ENCODE measurements around the gene GOLGA8B. TPM values are rescaled to one million over a fixed set of nuclear protein-coding genes. Genes with fewer than 3 reads are reported as not detected.
"Not testable (repeated sequence)": the region's sequence is repeated elsewhere in the genome, so short reads cannot be mapped to it uniquely, and the experiment has no call there.

The GOLGA8B gene
- total RNA-seq, 1 donor from 2014 or later, result 45.2 TPM

DNA sequence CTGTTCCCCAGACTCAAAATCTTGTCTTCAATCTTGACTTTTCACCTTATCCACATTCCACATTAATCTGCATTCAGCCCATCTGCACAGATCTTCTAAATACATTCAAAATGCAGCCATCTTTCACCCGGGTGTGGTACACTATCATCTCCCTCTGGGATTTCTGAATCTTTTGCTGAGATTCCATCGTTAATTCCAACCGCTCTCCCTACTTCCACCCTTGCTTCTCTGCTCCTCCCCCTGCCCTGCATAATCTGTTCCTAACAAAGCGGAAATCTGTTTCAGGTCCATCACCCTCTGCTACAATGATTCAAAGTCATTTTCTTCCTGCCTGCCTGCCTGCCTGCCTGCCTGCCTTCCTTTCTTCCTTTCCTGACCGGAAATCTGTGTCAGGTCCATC lies 7.9 kb upstream of the GOLGA8B start:
- Histone ChIP-seq H3K36me3 (ENCODE audit: control insufficient read depth, insufficient read depth, low read length) (no peaks in the 10 kb centered on the region), H3K4me3 (ENCODE audit: low read depth, low read length) (no peak overlapping the region), H3K27me3 (ENCODE audit: control insufficient read depth, insufficient read depth, low read length) (no peaks in the 10 kb centered on the region)
- TF ChIP-seq, protein P1, sequence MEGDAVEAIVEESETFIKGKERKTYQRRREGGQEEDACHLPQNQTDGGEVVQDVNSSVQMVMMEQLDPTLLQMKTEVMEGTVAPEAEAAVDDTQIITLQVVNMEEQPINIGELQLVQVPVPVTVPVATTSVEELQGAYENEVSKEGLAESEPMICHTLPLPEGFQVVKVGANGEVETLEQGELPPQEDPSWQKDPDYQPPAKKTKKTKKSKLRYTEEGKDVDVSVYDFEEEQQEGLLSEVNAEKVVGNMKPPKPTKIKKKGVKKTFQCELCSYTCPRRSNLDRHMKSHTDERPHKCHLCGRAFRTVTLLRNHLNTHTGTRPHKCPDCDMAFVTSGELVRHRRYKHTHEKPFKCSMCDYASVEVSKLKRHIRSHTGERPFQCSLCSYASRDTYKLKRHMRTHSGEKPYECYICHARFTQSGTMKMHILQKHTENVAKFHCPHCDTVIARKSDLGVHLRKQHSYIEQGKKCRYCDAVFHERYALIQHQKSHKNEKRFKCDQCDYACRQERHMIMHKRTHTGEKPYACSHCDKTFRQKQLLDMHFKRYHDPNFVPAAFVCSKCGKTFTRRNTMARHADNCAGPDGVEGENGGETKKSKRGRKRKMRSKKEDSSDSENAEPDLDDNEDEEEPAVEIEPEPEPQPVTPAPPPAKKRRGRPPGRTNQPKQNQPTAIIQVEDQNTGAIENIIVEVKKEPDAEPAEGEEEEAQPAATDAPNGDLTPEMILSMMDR (IDR thresholded peaks at IDR 0.05; ENCODE audit: insufficient read depth, low read length, poor library complexity, severe bottlenecking), result no peak
- DNase-seq (ENCODE audit: low read depth), result no peak

- Histone ChIP-seq H3K4me3 (ENCODE audit: low read depth, low read length) (peak overlapping the region; percentile 35), H3K36me3 (ENCODE audit: control insufficient read depth, insufficient read depth, low read length) (no peaks in the 10 kb centered on the region), H3K27me3 (ENCODE audit: control insufficient read depth, insufficient read depth, low read length) (no peaks in the 10 kb centered on the region)
- TF ChIP-seq, protein P1 (IDR thresholded peaks at IDR 0.05; ENCODE audit: insufficient read depth, low read length, poor library complexity, severe bottlenecking), result peak; percentile 78
- peak; percentile 45 for DNase-seq (ENCODE audit: low read depth)
Observed at GRCh38 chr15:34588046-34588674, 4.7 kb upstream of the GOLGA8B start.

- not testable (repeated sequence) for DNase-seq (ENCODE audit: low read depth); H3K27me3 ChIP-seq (ENCODE audit: control insufficient read depth, insufficient read depth, low read length); H3K4me3 ChIP-seq (ENCODE audit: low read depth, low read length); H3K36me3 ChIP-seq (ENCODE audit: control insufficient read depth, insufficient read depth, low read length)
Observed at GRCh38 chr15:34585966-34586365, 2.5 kb upstream of the GOLGA8B start.

DNA sequence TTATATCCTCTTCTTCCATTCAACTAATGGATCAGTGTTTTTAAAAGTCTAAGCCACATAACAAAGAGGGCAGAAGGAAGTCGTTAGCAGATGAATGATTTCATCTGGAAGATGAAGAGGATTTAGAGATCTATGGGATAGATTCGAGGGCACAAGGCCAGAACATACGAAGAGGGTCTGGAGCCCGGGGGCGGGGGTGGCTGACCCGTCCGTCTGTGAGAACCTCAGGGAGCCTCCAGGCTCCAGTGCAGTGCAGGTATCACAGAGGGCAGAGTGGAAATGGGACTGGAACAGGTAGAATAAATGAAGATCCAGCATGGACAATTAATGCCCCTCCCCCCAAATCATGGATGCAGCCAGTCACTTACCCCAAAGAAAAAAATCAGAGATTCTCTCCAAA lies 1.5 kb upstream of the GOLGA8B start:
- H3K4me3 ChIP-seq (ENCODE audit: low read depth, low read length), result no peak overlapping the region
- H3K36me3 ChIP-seq (ENCODE audit: control insufficient read depth, insufficient read depth, low read length), result no peaks in the 10 kb centered on the region
- DNase-seq (ENCODE audit: low read depth), result no peak
- no peaks in the 10 kb centered on the region for H3K27me3 ChIP-seq (ENCODE audit: control insufficient read depth, insufficient read depth, low read length)
- TF ChIP-seq, protein P1 (IDR thresholded peaks at IDR 0.05; ENCODE audit: insufficient read depth, low read length, poor library complexity, severe bottlenecking), result no peak

- TF ChIP-seq, protein P1 (IDR thresholded peaks at IDR 0.05; ENCODE audit: insufficient read depth, low read length, poor library complexity, severe bottlenecking), result no peak
- no peak for DNase-seq (ENCODE audit: low read depth)
Observed at GRCh38 chr15:34584330-34584668, 848 bp upstream of the GOLGA8B start.

GRCh38 chr15:34582461-34583371 lies 735 bp downstream of the GOLGA8B start:
- TF ChIP-seq, protein P1 (IDR thresholded peaks at IDR 0.05; ENCODE audit: insufficient read depth, low read length, poor library complexity, severe bottlenecking), result no peak
- H3K36me3 ChIP-seq (ENCODE audit: control insufficient read depth, insufficient read depth, low read length), result no peaks in the 10 kb centered on the region
- DNase-seq (ENCODE audit: low read depth), result no peak
- H3K27me3 ChIP-seq (ENCODE audit: control insufficient read depth, insufficient read depth, low read length), result no peaks in the 10 kb centered on the region
- peak overlapping the region; percentile 87 for H3K4me3 ChIP-seq (ENCODE audit: low read depth, low read length)

More at GRCh38 chr15:34584330-34584668, 848 bp upstream of the GOLGA8B start:
- peak overlapping the region; percentile 87 for H3K4me3 ChIP-seq (ENCODE audit: low read depth, low read length)
- no peaks in the 10 kb centered on the region for H3K27me3 ChIP-seq (ENCODE audit: control insufficient read depth, insufficient read depth, low read length)
- H3K36me3 ChIP-seq (ENCODE audit: control insufficient read depth, insufficient read depth, low read length), result no peaks in the 10 kb centered on the region

GRCh38 chr15:34581687-34582460 lies 1.6 kb downstream of the GOLGA8B start:
- DNase-seq (ENCODE audit: low read depth); H3K36me3 ChIP-seq (ENCODE audit: control insufficient read depth, insufficient read depth, low read length); H3K27me3 ChIP-seq (ENCODE audit: control insufficient read depth, insufficient read depth, low read length): not testable (repeated sequence)
- peak overlapping the region; percentile 87 for H3K4me3 ChIP-seq (ENCODE audit: low read depth, low read length)
